CD4-positive, alpha-beta memory T cell (primary cell): ENCODE measurements around the gene NMNAT3. TPM values are rescaled to one million over a fixed set of nuclear protein-coding genes. Genes with fewer than 3 reads are reported as not detected.

Experiments used
- CTCF ChIA-PET: fragments of 350-600 bp; sonication (Branson Sonifier 250); formaldehyde crosslinking; loops from one replicate; lab custom pipeline; 2021; ENCODE audit warnings: inconsistent platforms; ENCODE audit not compliant: partially characterized antibody; lab: Charles Lee
- POLR2A ChIA-PET: fragments of 350-600 bp; sonication (Branson Sonifier 250); formaldehyde crosslinking; loops from one replicate; lab custom pipeline; 2021; ENCODE audit not compliant: partially characterized antibody; lab: Charles Lee
- DNase-seq, 5 donors: peaks; one replicate each; pipeline versions ENCODE4 v3.0.0 to v3.0.0-alpha.2; 2020 to 2022; ENCODE audit warnings: mixed read lengths in 1 of 5
- H3K27ac ChIP-seq: one replicate; pipeline ENCODE4 v1.7.0; 2013; ENCODE audit warnings: low read depth, low read length
- H3K27me3 ChIP-seq: 2 replicates; pipeline ENCODE4 v1.7.0; 2013; ENCODE audit warnings: mild to moderate bottlenecking, low read length, moderate library complexity; ENCODE audit not compliant: insufficient read depth
- H3K36me3 ChIP-seq: 2 replicates; pipeline ENCODE4 v1.7.0; 2013; ENCODE audit warnings: mild to moderate bottlenecking, low read length, moderate library complexity; ENCODE audit not compliant: insufficient read depth
- H3K4me1 ChIP-seq: 2 replicates; pipeline ENCODE4 v1.7.0; 2013; ENCODE audit warnings: mild to moderate bottlenecking, low read length, moderate library complexity; ENCODE audit not compliant: insufficient read depth
- H3K4me3 ChIP-seq, 2 donors: one replicate each; pipeline ENCODE4 v1.7.0; 2013; ENCODE audit warnings: low read length in 2 of 2, mild to moderate bottlenecking in 1 of 2
- H3K9me3 ChIP-seq, 2 donors: one replicate each; pipeline ENCODE4 v1.7.0; 2013; ENCODE audit warnings: low read length in 2 of 2, control low read depth in 1 of 2; ENCODE audit not compliant: control insufficient read depth in 1 of 2
- H3K27ac Mint-ChIP-seq, 7 donors: one replicate each; pipeline ENCODE4 v1.8.0; 2020 to 2021; ENCODE audit warnings: mixed read lengths in 7 of 7, mild to moderate bottlenecking in 6 of 7, inconsistent platforms in 3 of 7, moderate library complexity in 3 of 7
- H3K27me3 Mint-ChIP-seq, 2 donors: one replicate each; pipeline ENCODE4 v1.8.0; 2020 to 2021; ENCODE audit warnings: mixed read lengths in 2 of 2
- H3K36me3 Mint-ChIP-seq, 2 donors: one replicate each; pipeline ENCODE4 v1.8.0; 2020 to 2021; ENCODE audit warnings: mixed read lengths in 2 of 2, inconsistent platforms in 1 of 2, mild to moderate bottlenecking in 1 of 2
- H3K4me1 Mint-ChIP-seq, 4 donors: one replicate each; pipeline ENCODE4 v1.8.0; 2020 to 2021; ENCODE audit warnings: mixed read lengths in 4 of 4, mild to moderate bottlenecking in 1 of 4
- H3K4me3 Mint-ChIP-seq, 8 donors: one replicate each; pipeline ENCODE4 v1.8.0; 2020 to 2021; ENCODE audit warnings: mixed read lengths in 8 of 8, mild to moderate bottlenecking in 7 of 8, moderate library complexity in 6 of 8, inconsistent platforms in 3 of 8
- H3K9me3 Mint-ChIP-seq, 8 donors: one replicate each; pipeline ENCODE4 v1.8.0; 2020 to 2021; ENCODE audit warnings: mixed read lengths in 8 of 8, mild to moderate bottlenecking in 5 of 8, inconsistent platforms in 3 of 8, moderate library complexity in 1 of 8
- intact Hi-C: fragments of 100-400 bp; cut with micrococcal nuclease; formaldehyde crosslinking; loops from one replicate; pipeline ENCODE4 v1.15.1; 2023
- polyA plus RNA-seq, 2 donors: library from polyadenylated mRNA; unstranded; fragments of 300-500 nt; fragmentation: Illumina TruSeq; gene quantifications; one replicate each; pipeline ENCODE4 v1.2.3, GENCODE V29; 2021
- total RNA-seq, 2 experiments: library from RNA; stranded (reverse); gene quantifications; one replicate each; pipeline ENCODE4 v1.2.3, GENCODE V29; 2021

The NMNAT3 gene
- total RNA-seq (1 to 10 TPM; 2.6 to 4.0 TPM), polyA plus RNA-seq (1 to 10 TPM; 1.6 to 1.8 TPM)

- intact Hi-C loops: loop anchor here (10.0 kb wide), 2 partner anchors 283 to 1493 kb away; partner anchors contain the start of gene ARMC8
- Histone ChIP-seq H3K36me3 (no peaks in the 10 kb centered on the region), H3K4me1 (peaks cover 5% of the 10 kb centered on the region), H3K4me3 (peak within 1 kb of the TSS in 1 of 2 donors; percentile 73), H3K9me3 (no peaks in the 10 kb centered on the region), H3K27ac (peak within 1 kb of the TSS; percentile 36), H3K27me3 (no peaks in the 10 kb centered on the region)
- peak within 1 kb of the TSS in 5 of 7 donors; percentile 21 to 44 (median 31) for H3K27ac Mint-ChIP-seq
- no peaks in the 10 kb centered on the region for H3K9me3 Mint-ChIP-seq
- ChIA-PET CTCF (no interaction called here), POLR2A (no interaction called here)
- H3K4me3 Mint-ChIP-seq: peak within 1 kb of the TSS; percentile 72 to 84 (median 82)
- DNase-seq: peak; percentile 67 to 73 (median 72)
- no peaks in the 10 kb centered on the region for H3K36me3 Mint-ChIP-seq
- peaks cover 0 to 3% of the 10 kb centered on the region in 2 donors for H3K27me3 Mint-ChIP-seq
- peaks cover 4 to 9% (median 7%) of the 10 kb centered on the region in 4 donors for H3K4me1 Mint-ChIP-seq
Measured at GRCh38 chr3:139677388-139678155, at the start of gene NMNAT3. Gene NMNAT3 (minus strand): TSS chr3:139677972. CDS start chr3:139627724, 50,248 bp downstream.

GRCh38 chr3:139721370-139721769 lies 43.6 kb upstream of the NMNAT3 start:
- no peaks in the 10 kb centered on the region for H3K4me1 ChIP-seq
- no peaks in the 10 kb centered on the region for H3K4me1 Mint-ChIP-seq
- POLR2A ChIA-PET: no interaction called here
- no peaks in the 10 kb centered on the region for H3K27me3 ChIP-seq
- no peak overlapping the region for H3K4me3 Mint-ChIP-seq
- H3K27me3 Mint-ChIP-seq: peaks cover 4 to 16% of the 10 kb centered on the region in 2 donors
- no peaks in the 10 kb centered on the region for H3K36me3 Mint-ChIP-seq
- H3K36me3 ChIP-seq: no peaks in the 10 kb centered on the region
- peaks cover 0 to 5% (median 0%) of the 10 kb centered on the region in 8 donors for H3K9me3 Mint-ChIP-seq
- intact Hi-C loops: no loop called here
- H3K27ac ChIP-seq: no peak overlapping the region
- no peak overlapping the region for H3K4me3 ChIP-seq
- H3K27ac Mint-ChIP-seq: no peak overlapping the region
- CTCF ChIA-PET: no interaction called here
- no peak for DNase-seq
- no peaks in the 10 kb centered on the region for H3K9me3 ChIP-seq

- H3K9me3 Mint-ChIP-seq: no peaks in the 10 kb centered on the region
- Histone ChIP-seq H3K4me1 (no peaks in the 10 kb centered on the region), H3K27me3 (no peaks in the 10 kb centered on the region), H3K27ac (no peak overlapping the region), H3K4me3 (no peak overlapping the region), H3K9me3 (no peaks in the 10 kb centered on the region), H3K36me3 (no peaks in the 10 kb centered on the region)
- H3K4me1 Mint-ChIP-seq: no peaks in the 10 kb centered on the region
- H3K36me3 Mint-ChIP-seq: no peaks in the 10 kb centered on the region
- no peak overlapping the region for H3K27ac Mint-ChIP-seq
- ChIA-PET POLR2A (no interaction called here), CTCF (no interaction called here)
- DNase-seq: no peak
- H3K27me3 Mint-ChIP-seq: peaks cover 0 to 13% of the 10 kb centered on the region in 2 donors
- H3K4me3 Mint-ChIP-seq: no peak overlapping the region
- intact Hi-C loops: no loop called here
Measured at GRCh38 chr3:139718415-139718814, 40.6 kb upstream of the NMNAT3 start.

GRCh38 chr3:139716908-139717485 lies 39.2 kb upstream of the NMNAT3 start:
- H3K27me3 ChIP-seq: no peaks in the 10 kb centered on the region
- no peaks in the 10 kb centered on the region for H3K4me1 ChIP-seq
- H3K36me3 Mint-ChIP-seq: no peaks in the 10 kb centered on the region
- H3K27ac ChIP-seq: no peak overlapping the region
- ChIA-PET POLR2A (no interaction called here), CTCF (no interaction called here)
- H3K9me3 Mint-ChIP-seq: peaks cover 0 to 3% (median 0%) of the 10 kb centered on the region in 8 donors
- H3K9me3 ChIP-seq: no peaks in the 10 kb centered on the region
- DNase-seq: no peak
- no peaks in the 10 kb centered on the region for H3K36me3 ChIP-seq
- peaks cover 0 to 9% of the 10 kb centered on the region in 2 donors for H3K27me3 Mint-ChIP-seq
- H3K27ac Mint-ChIP-seq: no peak overlapping the region
- intact Hi-C loops: no loop called here
- H3K4me1 Mint-ChIP-seq: no peaks in the 10 kb centered on the region
- no peak overlapping the region for H3K4me3 Mint-ChIP-seq
- H3K4me3 ChIP-seq: no peak overlapping the region

GRCh38 chr3:139715743-139716360 lies 38.1 kb upstream of the NMNAT3 start:
- ChIA-PET CTCF (no interaction called here), POLR2A (no interaction called here)
- no peaks in the 10 kb centered on the region for H3K27me3 ChIP-seq
- Mint-ChIP-seq H3K4me1 (no peaks in the 10 kb centered on the region), H3K27ac (no peak overlapping the region), H3K27me3 (peaks cover 0 to 7% of the 10 kb centered on the region in 2 donors), H3K4me3 (no peak overlapping the region), H3K9me3 (peaks cover 0 to 3% (median 0%) of the 10 kb centered on the region in 8 donors), H3K36me3 (no peaks in the 10 kb centered on the region)
- intact Hi-C loops: no loop called here
- no peak for DNase-seq
- no peaks in the 10 kb centered on the region for H3K36me3 ChIP-seq
- H3K4me1 ChIP-seq: no peaks in the 10 kb centered on the region
- H3K27ac ChIP-seq: no peak overlapping the region
- no peak overlapping the region for H3K4me3 ChIP-seq
- H3K9me3 ChIP-seq: no peaks in the 10 kb centered on the region

GRCh38 chr3:139715166-139715565 lies 37.4 kb upstream of the NMNAT3 start:
- Histone ChIP-seq H3K27ac (no peak overlapping the region), H3K4me3 (no peak overlapping the region), H3K27me3 (no peaks in the 10 kb centered on the region), H3K9me3 (no peaks in the 10 kb centered on the region), H3K4me1 (no peaks in the 10 kb centered on the region), H3K36me3 (no peaks in the 10 kb centered on the region)
- ChIA-PET CTCF (no interaction called here), POLR2A (no interaction called here)
- DNase-seq: no peak
- intact Hi-C loops: no loop called here
- Mint-ChIP-seq H3K9me3 (peaks cover 0 to 3% (median 0%) of the 10 kb centered on the region in 8 donors), H3K27me3 (peaks cover 2 to 6% of the 10 kb centered on the region in 2 donors), H3K36me3 (no peaks in the 10 kb centered on the region), H3K4me1 (no peaks in the 10 kb centered on the region), H3K4me3 (no peak overlapping the region), H3K27ac (no peak overlapping the region)

- Mint-ChIP-seq H3K27ac (no peak overlapping the region), H3K27me3 (peaks cover 2 to 4% of the 10 kb centered on the region in 2 donors)
Measured at GRCh38 chr3:139710212-139710611, 32.4 kb upstream of the NMNAT3 start.

More at GRCh38 chr3:139710212-139710611, 32.4 kb upstream of the NMNAT3 start:
- no peaks in the 10 kb centered on the region for H3K4me1 Mint-ChIP-seq
- Histone ChIP-seq H3K27ac (no peak overlapping the region), H3K9me3 (no peaks in the 10 kb centered on the region), H3K27me3 (no peaks in the 10 kb centered on the region), H3K36me3 (no peaks in the 10 kb centered on the region), H3K4me1 (no peaks in the 10 kb centered on the region), H3K4me3 (no peak overlapping the region)
- no peaks in the 10 kb centered on the region for H3K36me3 Mint-ChIP-seq
- DNase-seq: no peak
- ChIA-PET CTCF (no interaction called here), POLR2A (no interaction called here)
- H3K9me3 Mint-ChIP-seq: peaks cover 0 to 3% (median 0%) of the 10 kb centered on the region in 8 donors
- no peak overlapping the region for H3K4me3 Mint-ChIP-seq
- intact Hi-C loops: no loop called here
